GM19238 (cell line): Measurements from ENCODE around the gene RBM7.

ENCODE experiments used
- DNase-seq: peaks from one replicate; pipeline ENCODE4 v3.0.0; 2011; ENCODE audit warnings: low spot score; ENCODE audit not compliant: insufficient read length

The RBM7 gene

GRCh38 chr11:114400216-114400914 is at the start of gene RBM7, which contains the start of gene C11orf71:
TSS of gene RBM7 (plus strand) at chr11:114400666. CDS start at chr11:114400672, 6 bp downstream.
TSS of gene C11orf71 (minus strand) at chr11:114400511. CDS start at chr11:114400331, 180 bp downstream.
- DNase-seq = peak; percentile 82

GRCh38 chr11:114353443-114353842 is 47.0 kb upstream of the RBM7 start:
- DNase-seq = no peak

GRCh38 chr11:114354076-114354475 is 46.4 kb upstream of the RBM7 start:
- DNase-seq = no peak

- DNase-seq = no peak
Observed at GRCh38 chr11:114358716-114359115, 41.8 kb upstream of the RBM7 start.

- no peak for DNase-seq
Observed at GRCh38 chr11:114359342-114359741, 41.1 kb upstream of the RBM7 start.

- DNase-seq = no peak
Observed at GRCh38 chr11:114362326-114362725, 38.1 kb upstream of the RBM7 start.

- DNase-seq = no peak
Observed at GRCh38 chr11:114362958-114363357, 37.5 kb upstream of the RBM7 start.

- DNase-seq = no peak
Observed at GRCh38 chr11:114366331-114367243, 33.9 kb upstream of the RBM7 start.

- no peak for DNase-seq
Observed at GRCh38 chr11:114367244-114367957, 33.1 kb upstream of the RBM7 start.

- no peak for DNase-seq
Observed at GRCh38 chr11:114368918-114369680, 31.4 kb upstream of the RBM7 start.

- DNase-seq = no peak
Observed at GRCh38 chr11:114375052-114375451, 25.4 kb upstream of the RBM7 start.

- no peak for DNase-seq
Observed at GRCh38 chr11:114377612-114378267, 22.7 kb upstream of the RBM7 start.

GRCh38 chr11:114379394-114380069 is 20.9 kb upstream of the RBM7 start:
- DNase-seq = no peak

GRCh38 chr11:114382509-114382908 is 18.0 kb upstream of the RBM7 start:
- no peak for DNase-seq

GRCh38 chr11:114384487-114384886 is 16.0 kb upstream of the RBM7 start:
- no peak for DNase-seq

GRCh38 chr11:114386131-114386530 is 14.3 kb upstream of the RBM7 start:
- no peak for DNase-seq

GRCh38 chr11:114386545-114386944 is 13.9 kb upstream of the RBM7 start:
- no peak for DNase-seq

- no peak for DNase-seq
Observed at GRCh38 chr11:114392735-114393667, 7.5 kb upstream of the RBM7 start.

- DNase-seq = no peak
Observed at GRCh38 chr11:114395736-114396135, 4.7 kb upstream of the RBM7 start.
